IMR-90 (cell line): ENCODE results near the gene RAD51B. TPM values are rescaled to one million over a fixed set of nuclear protein-coding genes. Genes with fewer than 3 reads are reported as not detected.

Experiments used
- ATAC-seq: fragments of 200-7000 bp; cut with Tn5 transposase; 2 replicates; pipeline ENCODE4 v1.9.1; 2020; ENCODE audit warnings: low read depth, mild to moderate bottlenecking, moderate library complexity
- BruUV-seq: library from RNA; stranded (reverse); fragments of 400-500 nt; replicated peaks from 2 replicates; lab custom pipeline; 2021; lab: Mats Ljungman, UMichigan
- CTCF ChIA-PET: fragments of 300-600 bp; formaldehyde crosslinking; extraction: SDS; loops from one replicate; lab custom pipeline; 2021; ENCODE audit warnings: antibody characterized with exemption; lab: Yijun Ruan, JAX
- POLR2A ChIA-PET: fragments of 300-600 bp; sonication (Branson Sonifier 250); formaldehyde crosslinking; loops from one replicate; lab custom pipeline; 2022; ENCODE audit warnings: antibody characterized with exemption; ENCODE audit not compliant: unreplicated experiment; lab: Charles Lee
- DNase-seq: peaks from one replicate; pipeline ENCODE4 v3.0.0; 2013
- H2AFZ ChIP-seq: replicated peaks from 2 replicates; pipeline ENCODE3; 2013; ENCODE audit warnings: low read length, mild to moderate bottlenecking; ENCODE audit not compliant: poor library complexity
- H2AK5ac ChIP-seq: 2 replicates; pipeline ENCODE4 v1.6.1; 2013; ENCODE audit warnings: low read depth, low read length, inconsistent platforms
- H2AK9ac ChIP-seq: replicated peaks from 2 replicates; pipeline ENCODE3; 2013; ENCODE audit warnings: mild to moderate bottlenecking, low read depth, low read length, moderate library complexity; ENCODE audit not compliant: poor library complexity
- H2BK120ac ChIP-seq: 2 replicates; pipeline ENCODE4 v1.6.1; 2013; ENCODE audit warnings: low read depth, low read length, inconsistent platforms
- H2BK15ac ChIP-seq: 3 replicates; pipeline ENCODE4 v1.6.1; 2013; ENCODE audit warnings: low read depth, low read length, inconsistent platforms
- H2BK20ac ChIP-seq: 2 replicates; pipeline ENCODE4 v1.6.1; 2013; ENCODE audit warnings: low read depth, mild to moderate bottlenecking, inconsistent platforms, low read length, moderate library complexity
- H2BK5ac ChIP-seq: 2 replicates; pipeline ENCODE4 v1.6.1; 2013; ENCODE audit warnings: mild to moderate bottlenecking, low read depth, low read length, inconsistent platforms; ENCODE audit not compliant: poor library complexity, severe bottlenecking
- H3K14ac ChIP-seq: replicated peaks from 2 replicates; pipeline ENCODE4 v1.6.1; 2013; ENCODE audit warnings: low read depth, low read length, inconsistent platforms
- H3K18ac ChIP-seq: 2 replicates; pipeline ENCODE4 v1.6.1; 2013; ENCODE audit warnings: low read depth, low read length, control low read depth
- H3K23ac ChIP-seq: 2 replicates; pipeline ENCODE4 v1.6.1; 2013; ENCODE audit warnings: low read depth, low read length, inconsistent platforms
- H3K27ac ChIP-seq: 2 replicates; pipeline ENCODE4 v1.5.1; 2013; ENCODE audit warnings: mild to moderate bottlenecking, control low read depth, low read length; ENCODE audit not compliant: insufficient read depth
- H3K27me3 ChIP-seq: 2 replicates; pipeline ENCODE4 v1.6.1; 2013; ENCODE audit warnings: low read length; ENCODE audit not compliant: control insufficient read depth, insufficient read depth
- H3K36me3 ChIP-seq: 2 replicates; pipeline ENCODE4 v1.6.1; 2013; ENCODE audit warnings: low read length, mixed read lengths; ENCODE audit not compliant: control insufficient read depth, insufficient read depth
- H3K4ac ChIP-seq: 2 replicates; pipeline ENCODE4 v1.6.1; 2013; ENCODE audit warnings: low read depth, low read length, inconsistent platforms
- H3K4me1 ChIP-seq: 2 replicates; pipeline ENCODE4 v1.6.1; 2013; ENCODE audit warnings: low read length, mixed read lengths; ENCODE audit not compliant: control insufficient read depth, insufficient read depth
- H3K4me2 ChIP-seq: 2 replicates; pipeline ENCODE4 v1.6.1; 2013; ENCODE audit warnings: low read depth, mild to moderate bottlenecking, control low read depth, low read length, moderate library complexity
- H3K4me3 ChIP-seq: 2 replicates; pipeline ENCODE4 v1.5.1; 2013; ENCODE audit warnings: low read depth, mild to moderate bottlenecking, control low read depth, low read length, moderate library complexity; ENCODE audit not compliant: insufficient read depth
- H3K56ac ChIP-seq: 2 replicates; pipeline ENCODE4 v1.6.1; 2013; ENCODE audit warnings: low read length, inconsistent platforms; ENCODE audit not compliant: insufficient read depth; ENCODE audit errors: extremely low read depth
- H3K79me1 ChIP-seq, 2 experiments: 2 replicates each; pipeline ENCODE4 v1.6.1; 2013; ENCODE audit warnings: low read length in 2 of 2, inconsistent platforms in 1 of 2, low read depth in 1 of 2
- H3K9ac ChIP-seq: 2 replicates; pipeline ENCODE4 v1.6.1; 2013; ENCODE audit warnings: low read depth, low read length, control low read depth
- H3K9me1 ChIP-seq: 2 replicates; pipeline ENCODE4 v1.6.1; 2013; ENCODE audit warnings: low read length, inconsistent platforms; ENCODE audit not compliant: insufficient read depth
- H3K9me3 ChIP-seq: 2 replicates; pipeline ENCODE4 v1.6.1; 2013; ENCODE audit warnings: low read length; ENCODE audit not compliant: control insufficient read depth, insufficient read depth
- H4K20me1 ChIP-seq: 2 replicates; pipeline ENCODE4 v1.6.1; 2013; ENCODE audit warnings: low read length, inconsistent platforms; ENCODE audit not compliant: insufficient read depth
- H4K5ac ChIP-seq: 2 replicates; pipeline ENCODE4 v1.6.1; 2013; ENCODE audit warnings: mild to moderate bottlenecking, low read depth, low read length, control low read depth
- H4K8ac ChIP-seq, 2 experiments: 2 replicates each; pipeline ENCODE4 v1.6.1; 2013; ENCODE audit warnings: low read depth in 2 of 2, low read length in 2 of 2, control low read depth in 1 of 2, inconsistent platforms in 1 of 2
- H4K91ac ChIP-seq: 2 replicates; pipeline ENCODE4 v1.6.1; 2013; ENCODE audit warnings: low read depth, low read length, inconsistent platforms; ENCODE audit not compliant: insufficient read depth
- MAFK ChIP-seq: IDR thresholded peaks from 2 replicates; pipeline ENCODE4 v1.6.1; 2012; ENCODE audit warnings: low read depth, low read length, improper control_type of control experiment
- MXI1 ChIP-seq: IDR thresholded peaks from 2 replicates; pipeline ENCODE4 v1.6.1; 2012; ENCODE audit warnings: low read depth, mild to moderate bottlenecking, low read length, moderate library complexity, borderline replicate concordance
- WGBS, 2 experiments: methylation state at CpG; one replicate each; pipeline versions ENCODE4 v1.1.5 to v1.1.7; 2013; ENCODE audit warnings: missing lambda C conversion rate in 2 of 2; ENCODE audit not compliant: insufficient read length in 1 of 2; ENCODE audit errors: extremely low coverage in 2 of 2; 5-methylcytosine and 5-hydroxymethylcytosine counted together
- dilution Hi-C: fragments of 300-500 bp; cut with HindIII; formaldehyde crosslinking; loops from one replicate; pipeline ENCODE4 v1.14.3; 2018; ENCODE audit warnings: low sequenced_read_pairs; ENCODE audit not compliant: unreplicated experiment
- in situ Hi-C: fragments of 300-500 bp; cut with MboI; formaldehyde crosslinking; loops from 3 replicates; pipeline ENCODE4 v1.14.3; 2019; ENCODE audit warnings: low sequenced_read_pairs, inconsistent platforms, mixed read lengths
- intact Hi-C: fragments of 100-400 bp; cut with micrococcal nuclease; formaldehyde crosslinking; loops from 2 replicates; pipeline ENCODE4 v1.10.0; 2022
- polyA plus RNA-seq, 3 experiments: library from polyadenylated mRNA; depleted of rRNA; stranded (reverse); fragments of >200 nt; gene quantifications; 2 replicates each; pipeline ENCODE4 v1.2.3, GENCODE V29; 2012; ENCODE audit warnings: low replicate concordance in 1 of 3
- total RNA-seq: library from RNA; depleted of rRNA; stranded (reverse); fragments of >200 nt; gene quantifications from 2 replicates; pipeline ENCODE4 v1.2.3, GENCODE V29; 2012

The RAD51B gene
- total and polyA plus RNA-seq, 2 of the 4 experiments (the other 2 are of a cell fraction): 5.1 to 18.8 TPM

- Histone ChIP-seq H2AK5ac (no peak overlapping the region), H3K27me3 (no peaks in the 10 kb centered on the region; the same call in 1 of the 2 replicates), H3K4me3 (no peak overlapping the region), H3K9me3 (no peaks in the 10 kb centered on the region), H3K36me3 (no peaks in the 10 kb centered on the region), H3K23ac (no peak overlapping the region), H4K20me1 (no peaks in the 10 kb centered on the region), H3K79me1 (no peaks in the 10 kb centered on the region), H2BK15ac (no peak overlapping the region), H2BK20ac (no peak overlapping the region), H3K9ac (no peak overlapping the region), H2BK5ac (no peak overlapping the region), H3K14ac (no peak overlapping the region), H3K18ac (no peak overlapping the region), H3K4ac (no peak overlapping the region), H3K27ac (no peak overlapping the region), H3K4me2 (no peak overlapping the region), H4K91ac (no peak overlapping the region), H4K5ac (no peak overlapping the region), H3K9me1 (no peaks in the 10 kb centered on the region), H4K8ac (no peak overlapping the region), H3K4me1 (no peaks in the 10 kb centered on the region), H2BK120ac (no peak overlapping the region), H3K56ac (no peak overlapping the region), H2AFZ (no peak overlapping the region), H2AK9ac (no peak overlapping the region)
- dilution Hi-C loops (no loop called here), intact Hi-C loops (no loop called here), in situ Hi-C loops (no loop called here)
- WGBS, 2 experiments: 86% methylated on average over 4 of the region's 9 CpGs; no CpG with 5 or more reads in 1 of the 2 experiments
- BruUV-seq: no TSS peak
- ChIA-PET CTCF (no interaction called here), POLR2A (no interaction called here)
- peak; percentile 41; the same call in 1 of the 2 replicates for TF ChIP-seq MAFK
- no peak for TF ChIP-seq MXI1
- ATAC-seq (no peak), DNase-seq (no peak)
Observed at GRCh38 chr14:68711561-68712309, 892.2 kb downstream of the RAD51B start.
